ENCODE measurements around the gene DAPK1.

The DAPK1 gene

DNA sequence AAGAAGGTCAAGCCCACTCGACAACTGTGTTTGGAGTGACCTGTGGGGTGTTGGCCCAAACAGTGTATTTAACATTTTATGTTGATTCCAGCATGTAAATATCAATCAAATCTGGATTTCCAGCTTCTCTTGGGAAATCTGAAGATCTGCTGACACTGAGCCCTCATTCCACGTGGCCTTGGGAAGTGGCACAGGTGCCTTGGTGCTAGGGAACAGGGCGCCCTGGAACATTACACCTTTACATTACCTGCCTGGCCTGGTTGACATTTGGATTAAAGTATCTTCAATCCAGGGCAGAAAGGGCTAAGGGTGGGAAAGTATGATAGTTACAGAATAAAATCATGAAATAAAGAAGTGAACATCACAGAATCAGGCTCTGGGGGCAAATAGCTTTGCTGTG lies 143.4 kb downstream of the DAPK1 start:
- H3K9ac ChIP-seq (ENCODE audit: low read length) = no peak overlapping the region
- no peak overlapping the region for H3K4me3 ChIP-seq (ENCODE audit: low read depth, low read length)
- H3K79me2 ChIP-seq (ENCODE audit: control insufficient read depth, insufficient read depth, low read length, poor library complexity) = no peaks in the 10 kb centered on the region
- H3K14ac ChIP-seq (ENCODE audit: low read length) = no peak overlapping the region
- H3K4me2 ChIP-seq (ENCODE audit: low read length) = no peak overlapping the region
- H4K12ac ChIP-seq (ENCODE audit: low read depth, low read length) = no peak overlapping the region
- WGBS (ENCODE audit: extremely low coverage, insufficient coverage, insufficient read length) = no CpG with 5 or more reads among the region's 3 CpGs
- H3K18ac ChIP-seq (ENCODE audit: low read length) = no peak overlapping the region
- no peaks in the 10 kb centered on the region for H3K79me1 ChIP-seq (ENCODE audit: low read length)
- H3K9me3 ChIP-seq (ENCODE audit: insufficient read depth, low read depth, low read length) = peaks cover 2% of the 10 kb centered on the region
- no peak overlapping the region for H2AK5ac ChIP-seq (ENCODE audit: low read length)
- no peak overlapping the region for H4K8ac ChIP-seq (ENCODE audit: low read depth, low read length)
- H2BK12ac ChIP-seq (ENCODE audit: low read length) = no peak overlapping the region
- H3K27ac ChIP-seq (ENCODE audit: low read depth, low read length) = no peak overlapping the region
- H2BK5ac ChIP-seq (ENCODE audit: low read depth, low read length, poor library complexity) = no peak overlapping the region
- H3K4me1 ChIP-seq (ENCODE audit: control insufficient read depth in 1 of 2, insufficient read depth in 2 of 2, low read length in 2 of 2) = no peaks in the 10 kb centered on the region
- H3K4ac ChIP-seq (ENCODE audit: low read depth, low read length) = no peak overlapping the region
- no peak overlapping the region for H3K23ac ChIP-seq (ENCODE audit: low read length)
- DNase-seq = no peak
- peaks cover 11 to 24% of the 10 kb centered on the region in 2 experiments for H3K36me3 ChIP-seq (ENCODE audit: control insufficient read depth in 1 of 2, insufficient read depth in 2 of 2, low read length in 2 of 2)
- no peak overlapping the region for H4K91ac ChIP-seq (ENCODE audit: low read depth, low read length)
- H3K27me3 ChIP-seq (ENCODE audit: insufficient read depth, low read length) = no peaks in the 10 kb centered on the region
- no peak overlapping the region for H2AFZ ChIP-seq (ENCODE audit: insufficient read depth, low read length, poor library complexity)
- no peak overlapping the region for H2BK120ac ChIP-seq (ENCODE audit: insufficient read depth, low read length, poor library complexity)

DNA sequence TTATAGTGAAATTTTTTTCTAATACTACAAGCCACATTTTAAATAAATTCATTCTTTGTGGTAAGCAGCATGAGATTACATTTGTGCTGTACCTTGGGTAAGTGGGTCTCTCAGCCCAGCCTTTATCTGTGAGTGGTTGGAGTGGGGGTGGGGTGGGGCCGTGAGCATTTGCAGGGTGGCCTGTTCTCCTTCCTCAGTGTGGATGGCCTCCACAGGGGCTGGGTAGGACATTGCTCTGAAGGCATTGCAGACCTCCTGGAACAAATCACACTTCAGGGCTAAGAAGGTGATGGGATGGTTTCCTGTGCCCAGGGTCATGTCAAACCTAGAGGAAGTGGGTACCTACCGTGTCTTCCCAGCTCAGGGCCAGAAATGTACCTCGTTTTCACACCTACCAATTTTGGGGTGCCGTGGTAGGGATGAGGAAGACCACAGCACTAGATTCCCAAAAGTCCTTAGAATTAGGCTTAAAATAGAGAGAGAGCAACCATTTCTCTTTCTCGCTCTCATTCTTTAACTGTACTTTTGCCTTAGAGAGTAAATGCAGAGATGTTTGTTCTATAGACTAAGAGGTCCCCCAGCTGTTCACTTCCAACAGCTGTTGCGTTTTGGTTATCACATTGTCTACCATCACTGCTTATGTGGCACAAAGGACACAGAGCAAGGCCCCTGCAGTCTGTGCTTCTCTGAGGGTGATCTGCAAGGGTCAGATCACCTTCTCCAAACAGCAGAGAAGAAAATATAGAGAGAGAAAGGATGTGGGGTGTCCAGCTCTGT lies 144.9 kb downstream of the DAPK1 start:
- no peak overlapping the region for H3K14ac ChIP-seq (ENCODE audit: low read length)
- no peaks in the 10 kb centered on the region for H3K79me2 ChIP-seq (ENCODE audit: control insufficient read depth, insufficient read depth, low read length, poor library complexity)
- H3K27ac ChIP-seq (ENCODE audit: low read depth, low read length) = no peak overlapping the region
- H2BK120ac ChIP-seq (ENCODE audit: insufficient read depth, low read length, poor library complexity) = no peak overlapping the region
- WGBS (ENCODE audit: extremely low coverage, insufficient coverage, insufficient read length) = no CpG with 5 or more reads among the region's 6 CpGs
- no peak overlapping the region for H2BK12ac ChIP-seq (ENCODE audit: low read length)
- no peak overlapping the region for H3K23ac ChIP-seq (ENCODE audit: low read length)
- no peak overlapping the region for H2AFZ ChIP-seq (ENCODE audit: insufficient read depth, low read length, poor library complexity)
- no peak overlapping the region for H2BK5ac ChIP-seq (ENCODE audit: low read depth, low read length, poor library complexity)
- no peak overlapping the region for H3K4me3 ChIP-seq (ENCODE audit: low read depth, low read length)
- no peak overlapping the region for H4K12ac ChIP-seq (ENCODE audit: low read depth, low read length)
- no peak overlapping the region for H2AK5ac ChIP-seq (ENCODE audit: low read length)
- no peak overlapping the region for H3K4ac ChIP-seq (ENCODE audit: low read depth, low read length)
- H3K36me3 ChIP-seq (ENCODE audit: control insufficient read depth in 1 of 2, insufficient read depth in 2 of 2, low read length in 2 of 2) = peaks cover 11 to 28% of the 10 kb centered on the region in 2 experiments
- no peak for DNase-seq
- peaks cover 0 to 2% of the 10 kb centered on the region in 2 experiments for H3K4me1 ChIP-seq (ENCODE audit: control insufficient read depth in 1 of 2, insufficient read depth in 2 of 2, low read length in 2 of 2)
- no peaks in the 10 kb centered on the region for H3K79me1 ChIP-seq (ENCODE audit: low read length)
- H4K91ac ChIP-seq (ENCODE audit: low read depth, low read length) = no peak overlapping the region
- H4K8ac ChIP-seq (ENCODE audit: low read depth, low read length) = no peak overlapping the region
- no peak overlapping the region for H3K4me2 ChIP-seq (ENCODE audit: low read length)
- H3K18ac ChIP-seq (ENCODE audit: low read length) = no peak overlapping the region
- H3K27me3 ChIP-seq (ENCODE audit: insufficient read depth, low read length) = no peaks in the 10 kb centered on the region
- H3K9me3 ChIP-seq (ENCODE audit: insufficient read depth, low read depth, low read length) = peaks cover 2% of the 10 kb centered on the region
- no peak overlapping the region for H3K9ac ChIP-seq (ENCODE audit: low read length)

DNA sequence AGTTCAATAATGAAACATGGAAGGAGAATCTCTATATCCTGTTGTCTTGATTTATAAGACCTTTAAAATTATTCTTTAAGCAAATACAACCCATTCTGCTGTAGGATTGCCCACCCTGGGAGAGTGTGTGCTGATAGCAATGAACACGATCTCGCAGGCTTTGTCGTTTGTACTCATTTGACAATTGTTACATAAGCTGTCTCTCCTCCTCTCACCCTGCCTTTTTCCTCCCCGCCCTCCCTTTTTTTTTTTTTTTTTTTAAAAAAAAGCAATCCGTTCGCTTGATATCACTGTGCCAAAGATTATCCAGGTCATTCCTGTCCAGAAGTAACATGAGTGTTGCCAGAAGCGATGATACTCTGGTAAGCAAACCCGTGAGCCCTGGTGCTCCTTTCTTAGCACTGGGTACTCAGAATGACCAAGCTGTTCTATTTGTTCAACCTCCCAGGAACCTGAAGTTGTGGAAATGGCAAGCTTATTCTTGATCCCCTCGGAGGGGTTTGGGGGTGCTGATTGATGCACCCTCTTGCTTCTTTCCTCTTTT lies 145.5 kb downstream of the DAPK1 start:
- no peak overlapping the region for H4K12ac ChIP-seq (ENCODE audit: low read depth, low read length)
- H3K4me3 ChIP-seq (ENCODE audit: low read depth, low read length) = no peak overlapping the region
- peaks cover 11 to 29% of the 10 kb centered on the region in 2 experiments for H3K36me3 ChIP-seq (ENCODE audit: control insufficient read depth in 1 of 2, insufficient read depth in 2 of 2, low read length in 2 of 2)
- H3K4me1 ChIP-seq (ENCODE audit: control insufficient read depth in 1 of 2, insufficient read depth in 2 of 2, low read length in 2 of 2) = peaks cover 0 to 2% of the 10 kb centered on the region in 2 experiments
- WGBS (ENCODE audit: extremely low coverage, insufficient coverage, insufficient read length) = no CpG with 5 or more reads among the region's 9 CpGs
- no peak overlapping the region for H3K4ac ChIP-seq (ENCODE audit: low read depth, low read length)
- H3K27me3 ChIP-seq (ENCODE audit: insufficient read depth, low read length) = no peaks in the 10 kb centered on the region
- H2BK5ac ChIP-seq (ENCODE audit: low read depth, low read length, poor library complexity) = no peak overlapping the region
- H3K27ac ChIP-seq (ENCODE audit: low read depth, low read length) = no peak overlapping the region
- no peak overlapping the region for H4K91ac ChIP-seq (ENCODE audit: low read depth, low read length)
- no peaks in the 10 kb centered on the region for H3K79me1 ChIP-seq (ENCODE audit: low read length)
- no peak overlapping the region for H4K8ac ChIP-seq (ENCODE audit: low read depth, low read length)
- no peak for DNase-seq
- H3K18ac ChIP-seq (ENCODE audit: low read length) = no peak overlapping the region
- H2AK5ac ChIP-seq (ENCODE audit: low read length) = no peak overlapping the region
- no peak overlapping the region for H2BK12ac ChIP-seq (ENCODE audit: low read length)
- no peak overlapping the region for H3K9ac ChIP-seq (ENCODE audit: low read length)
- H2BK120ac ChIP-seq (ENCODE audit: insufficient read depth, low read length, poor library complexity) = no peak overlapping the region
- no peak overlapping the region for H3K23ac ChIP-seq (ENCODE audit: low read length)
- H3K79me2 ChIP-seq (ENCODE audit: control insufficient read depth, insufficient read depth, low read length, poor library complexity) = no peaks in the 10 kb centered on the region
- no peak overlapping the region for H3K14ac ChIP-seq (ENCODE audit: low read length)
- no peak overlapping the region for H2AFZ ChIP-seq (ENCODE audit: insufficient read depth, low read length, poor library complexity)
- H3K9me3 ChIP-seq (ENCODE audit: insufficient read depth, low read depth, low read length) = peaks cover 2% of the 10 kb centered on the region
- no peak overlapping the region for H3K4me2 ChIP-seq (ENCODE audit: low read length)

DNA sequence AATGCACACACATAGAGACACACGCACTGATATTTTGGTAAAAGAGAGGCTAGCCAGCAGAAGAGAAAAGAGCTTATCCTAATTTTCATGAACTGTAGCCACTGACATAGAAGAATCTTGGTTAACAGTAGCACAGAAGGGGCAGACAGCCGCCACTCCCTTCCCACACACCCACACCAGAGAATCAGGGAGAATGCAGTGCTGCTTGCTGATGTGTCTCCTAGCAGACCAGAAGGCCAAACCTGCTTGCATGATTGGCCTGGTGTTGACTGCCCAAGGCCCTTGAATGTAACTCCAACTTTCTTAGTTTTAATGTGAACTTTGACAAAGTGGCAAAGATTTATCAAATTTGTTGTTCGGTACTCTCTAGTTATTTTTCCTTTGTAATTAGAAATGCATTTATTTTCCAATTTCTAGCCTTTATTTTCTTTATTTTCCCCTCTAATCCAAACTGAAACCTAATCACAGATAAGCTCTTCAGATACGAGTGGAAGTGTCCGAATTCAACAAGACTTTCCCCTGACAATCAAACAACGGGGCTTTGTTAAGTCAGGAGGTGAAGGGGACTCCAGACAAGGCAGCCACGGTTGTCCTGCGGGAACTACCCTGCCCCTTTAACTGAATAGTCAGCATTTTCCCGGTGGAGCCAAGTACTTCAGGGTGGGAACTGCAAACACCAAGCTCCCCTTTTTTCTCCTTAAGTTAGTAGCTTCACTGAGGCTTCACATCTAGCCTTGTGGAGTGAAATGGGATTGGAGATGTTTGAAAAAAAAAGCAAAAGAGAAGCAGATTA lies 146.3 kb downstream of the DAPK1 start:
- no peak overlapping the region for H3K27ac ChIP-seq (ENCODE audit: low read depth, low read length)

More for the DNA sequence above, 146.3 kb downstream of the DAPK1 start:
- Histone ChIP-seq H3K23ac (ENCODE audit: low read length) (no peak overlapping the region), H3K9me3 (ENCODE audit: insufficient read depth, low read depth, low read length) (peaks cover 2% of the 10 kb centered on the region), H2BK120ac (ENCODE audit: insufficient read depth, low read length, poor library complexity) (no peak overlapping the region), H3K79me2 (ENCODE audit: control insufficient read depth, insufficient read depth, low read length, poor library complexity) (no peaks in the 10 kb centered on the region), H3K14ac (ENCODE audit: low read length) (no peak overlapping the region), H3K79me1 (ENCODE audit: low read length) (no peaks in the 10 kb centered on the region), H3K18ac (ENCODE audit: low read length) (no peak overlapping the region), H3K36me3 (ENCODE audit: control insufficient read depth in 1 of 2, insufficient read depth in 2 of 2, low read length in 2 of 2) (peaks cover 17 to 31% of the 10 kb centered on the region in 2 experiments), H3K27me3 (ENCODE audit: insufficient read depth, low read length) (no peaks in the 10 kb centered on the region), H4K91ac (ENCODE audit: low read depth, low read length) (no peak overlapping the region), H2AFZ (ENCODE audit: insufficient read depth, low read length, poor library complexity) (no peak overlapping the region), H4K12ac (ENCODE audit: low read depth, low read length) (no peak overlapping the region), H3K4me2 (ENCODE audit: low read length) (no peak overlapping the region), H3K4me1 (ENCODE audit: control insufficient read depth in 1 of 2, insufficient read depth in 2 of 2, low read length in 2 of 2) (peaks cover 0 to 2% of the 10 kb centered on the region in 2 experiments), H3K9ac (ENCODE audit: low read length) (no peak overlapping the region), H2BK12ac (ENCODE audit: low read length) (no peak overlapping the region), H3K4ac (ENCODE audit: low read depth, low read length) (no peak overlapping the region), H4K8ac (ENCODE audit: low read depth, low read length) (no peak overlapping the region), H2BK5ac (ENCODE audit: low read depth, low read length, poor library complexity) (no peak overlapping the region), H2AK5ac (ENCODE audit: low read length) (no peak overlapping the region), H3K4me3 (ENCODE audit: low read depth, low read length) (no peak overlapping the region)
- no CpG with 5 or more reads among the region's 9 CpGs for WGBS (ENCODE audit: extremely low coverage, insufficient coverage, insufficient read length)
- DNase-seq = no peak

Measured in trophoblast cell (in vitro differentiated cells and primary cell).